ENCODE results near the gene TBL2.
"Not testable (repeated sequence)": the region's sequence is repeated elsewhere in the genome, so short reads cannot be mapped to it uniquely, and the experiment has no call there.

The TBL2 gene

GRCh38 chr7:73535918-73536317 lies 42.5 kb downstream of the TBL2 start:
- DNase-seq (ENCODE audit: low read depth): not testable (repeated sequence)

DNA sequence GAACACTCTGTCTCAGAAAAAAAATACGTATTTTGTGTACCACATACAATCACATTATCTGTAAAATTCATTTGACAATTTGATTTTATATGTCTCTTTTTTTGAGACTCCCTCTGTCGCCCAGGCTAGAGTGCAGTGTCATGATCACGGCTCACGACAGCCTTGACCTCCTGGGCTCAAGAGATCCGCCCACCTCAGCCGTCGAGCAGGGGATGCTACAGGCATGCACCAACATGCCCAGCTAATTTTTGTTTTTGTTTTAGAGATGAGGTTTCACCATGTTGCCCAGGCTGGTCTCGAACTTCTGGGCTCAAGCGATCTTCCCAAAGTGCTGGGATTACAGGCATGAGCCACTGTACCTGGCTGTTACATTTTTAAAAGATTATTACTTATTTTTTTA lies 44.6 kb downstream of the TBL2 start:
- DNase-seq (ENCODE audit: low read depth): no peak

- no peak for DNase-seq (ENCODE audit: low read depth)
Observed at GRCh38 chr7:73532224-73532623, 46.2 kb downstream of the TBL2 start.

DNA sequence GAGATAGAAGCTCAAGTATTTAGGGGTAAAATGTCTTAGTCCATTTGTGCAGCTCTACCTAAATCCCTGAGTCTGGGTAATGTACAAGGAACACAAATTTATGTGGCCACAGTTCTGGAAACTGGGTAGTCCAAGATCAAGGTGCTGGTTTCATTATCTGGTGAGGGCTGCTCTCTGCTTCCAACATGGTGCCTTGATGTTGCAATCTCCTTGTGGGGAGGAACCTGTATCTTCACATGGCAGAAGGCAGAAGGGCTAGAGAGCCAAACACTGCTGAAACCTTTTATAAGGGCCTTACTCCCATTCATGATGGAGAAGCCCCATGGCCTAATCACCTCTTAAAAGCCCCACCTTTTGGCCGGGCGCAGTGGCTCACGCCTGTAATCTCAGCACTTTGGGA lies 47.6 kb downstream of the TBL2 start:
- no peak for DNase-seq (ENCODE audit: low read depth)

DNA sequence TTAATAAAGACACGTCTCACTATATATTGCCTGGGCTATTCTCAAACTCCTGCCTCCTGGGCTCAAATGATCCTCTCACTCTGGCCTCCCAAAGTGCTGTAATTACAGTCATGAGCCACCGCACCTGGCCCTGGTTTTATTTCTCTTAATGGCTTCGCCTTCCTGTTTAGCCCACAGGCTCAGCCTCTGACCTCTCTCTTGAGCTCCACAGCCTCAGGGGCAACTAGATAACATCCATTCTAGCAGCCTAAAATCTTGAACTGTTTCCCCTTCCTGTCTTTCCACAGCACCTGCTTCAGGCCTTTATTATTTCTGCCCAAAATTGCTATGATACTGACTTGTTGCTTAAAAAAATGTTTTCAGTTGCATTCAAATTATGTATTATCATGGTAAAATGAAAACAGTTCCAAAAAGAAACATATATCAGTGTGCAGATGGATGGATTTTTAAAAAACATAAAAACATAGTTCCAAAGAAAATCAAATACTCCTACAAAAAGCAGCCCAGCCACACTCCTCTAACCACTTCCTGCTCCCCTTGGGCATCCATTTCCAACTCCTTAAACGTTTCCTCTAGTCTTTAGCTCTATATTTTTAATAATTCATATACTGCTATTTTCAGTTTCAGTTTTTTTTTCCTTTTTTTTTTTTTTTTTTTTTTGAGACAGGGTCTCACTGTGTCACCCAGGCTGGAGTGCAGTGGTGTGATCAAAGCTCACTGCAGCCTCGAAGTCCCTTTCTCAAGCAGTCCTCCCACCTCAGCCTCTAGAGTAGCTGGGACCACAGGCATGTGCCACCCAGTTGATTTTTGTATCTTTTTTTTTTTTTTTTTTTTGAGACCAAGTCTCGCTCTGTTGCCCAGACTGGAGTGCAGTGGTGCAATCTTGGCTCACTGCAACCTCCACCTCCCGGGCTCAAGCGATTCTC lies 51.2 kb downstream of the TBL2 start:
- DNase-seq (ENCODE audit: low read depth): no peak

GRCh38 chr7:73526158-73526494 lies 52.3 kb downstream of the TBL2 start:
- not testable (repeated sequence) for DNase-seq (ENCODE audit: low read depth)

GRCh38 chr7:73522105-73522872 lies 56.1 kb downstream of the TBL2 start, which contains the start of gene BAZ1B:
Gene BAZ1B, minus strand, starts transcription at chr7:73522293. Its CDS starts 360 bp downstream, at chr7:73521933.
- DNase-seq (ENCODE audit: low read depth): peak; percentile 97

GRCh38 chr7:73521636-73522104 lies 56.7 kb downstream of the TBL2 start:
- DNase-seq (ENCODE audit: low read depth): peak; percentile 66

- DNase-seq (ENCODE audit: low read depth): no peak
Observed at GRCh38 chr7:73520673-73521635, 57.4 kb downstream of the TBL2 start.

DNA sequence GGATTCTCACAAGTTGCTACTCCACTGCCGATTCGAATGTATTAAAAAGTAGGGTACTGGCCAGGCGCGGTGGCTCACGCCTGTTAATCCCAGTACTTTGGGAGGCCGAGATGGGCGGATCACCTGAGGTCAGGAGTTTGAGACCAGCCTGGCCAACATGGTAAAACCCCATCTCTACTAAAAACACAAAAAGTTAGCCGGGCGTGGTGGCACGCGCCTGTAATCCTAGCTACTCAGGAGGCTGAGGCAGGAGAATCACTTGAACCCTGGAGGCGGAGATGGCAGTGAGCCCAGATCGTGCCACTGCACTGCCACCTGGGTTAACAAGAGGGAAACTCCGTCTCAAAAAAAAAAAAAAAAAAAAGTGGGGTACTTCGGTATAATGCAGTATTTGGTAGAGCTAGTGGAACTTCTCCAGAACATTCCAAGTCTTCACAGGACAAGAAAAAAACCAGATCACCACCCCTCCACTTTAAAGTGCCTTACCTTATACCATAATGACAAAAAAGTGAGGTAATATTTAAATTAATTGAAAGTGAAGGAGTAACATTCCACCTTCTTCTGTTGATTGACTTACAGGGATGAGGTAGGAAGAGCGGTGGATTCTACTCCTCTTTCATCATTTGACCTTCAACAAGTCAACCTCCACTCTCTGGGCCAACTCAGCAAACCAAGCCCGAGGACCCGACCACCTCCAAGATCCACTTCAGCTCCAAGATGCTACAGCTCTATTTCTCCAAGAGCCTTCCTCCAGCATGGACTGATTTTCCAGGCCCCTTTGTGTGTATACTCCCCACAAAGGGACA lies 58.3 kb downstream of the TBL2 start:
- peak; percentile 11 for DNase-seq (ENCODE audit: low read depth)

- DNase-seq (ENCODE audit: low read depth): no peak
Observed at GRCh38 chr7:73518470-73518869, 59.9 kb downstream of the TBL2 start.

Data from activated T-cell treated with anti-CD3 and anti-CD28 coated beads for 48 hours (primary cell).